SKM-1 (cell line): ENCODE measurements around the gene MARK2.

Source experiments
- DNase-seq: peaks from one replicate; lab custom pipeline; 2025; ENCODE audit not compliant: unreplicated experiment; lab: John Stamatoyannopoulos, UW

MARK2 gene

DNA sequence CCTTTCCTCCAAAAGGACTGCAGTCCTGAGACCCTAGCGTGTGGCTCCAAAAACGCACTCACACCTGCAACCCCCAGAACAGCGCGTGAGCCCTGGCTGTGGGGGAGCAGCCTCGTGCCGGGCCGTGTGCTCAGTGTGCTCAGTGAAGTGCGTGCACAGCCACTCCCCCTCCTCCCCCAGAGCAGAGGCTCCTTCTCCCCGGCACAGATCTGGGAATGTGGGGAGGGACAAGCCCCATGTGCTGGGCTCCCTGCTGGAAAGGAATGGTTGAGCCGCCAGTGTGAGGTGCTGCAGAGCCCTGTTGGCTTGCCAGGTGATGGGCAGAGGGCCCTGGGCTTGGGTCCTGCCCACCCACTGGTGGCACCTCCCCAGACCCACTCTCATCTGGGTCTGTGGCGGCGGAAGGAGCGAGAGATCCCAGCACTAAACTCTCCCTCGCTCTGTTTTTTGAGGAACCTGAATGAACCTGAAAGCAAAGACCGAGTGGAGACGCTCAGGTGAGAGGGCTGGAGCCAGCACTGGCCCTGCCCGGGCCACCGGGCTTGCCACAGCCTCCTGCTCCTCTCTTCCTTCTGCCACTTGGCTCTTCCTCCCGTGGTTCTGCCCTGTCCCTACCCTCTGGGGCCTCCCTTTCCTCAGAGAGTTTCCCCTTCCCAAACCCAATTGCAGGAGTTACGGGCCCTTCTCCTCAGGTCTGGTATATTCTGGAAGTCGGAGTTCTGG is 69.1 kb downstream of the MARK2 start:
- no peak for DNase-seq

- DNase-seq, result no peak
These were observed 69.9 kb downstream of the MARK2 start for GRCh38 chr11:63908631-63909401.

- no peak for DNase-seq
These were observed 70.9 kb downstream of the MARK2 start for GRCh38 chr11:63909591-63910506.

GRCh38 chr11:63910675-63911074 is 71.8 kb downstream of the MARK2 start:
- DNase-seq, result no peak

GRCh38 chr11:63911440-63911839 is 72.5 kb downstream of the MARK2 start:
- DNase-seq, result no peak

DNA sequence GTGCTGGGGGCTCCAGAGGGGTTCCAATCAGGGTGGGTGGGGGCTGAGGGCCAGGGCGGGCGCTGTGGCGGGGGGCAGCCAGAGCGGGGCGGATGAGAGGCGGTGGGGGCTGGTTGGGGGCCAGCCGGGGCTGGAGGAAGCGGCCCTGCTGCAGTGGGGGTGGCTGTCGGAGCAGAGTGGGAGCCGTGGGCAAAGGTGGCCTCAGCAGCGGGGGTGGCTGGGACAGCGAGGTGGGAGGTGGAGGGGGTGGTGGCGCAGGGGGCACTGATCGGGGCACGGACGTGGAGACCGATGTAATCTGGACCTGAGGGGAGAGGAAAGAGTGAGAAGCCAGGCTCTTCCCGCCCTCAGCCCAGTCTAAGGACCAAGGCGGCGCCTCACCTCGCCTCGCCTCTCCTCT is 73.0 kb downstream of the MARK2 start:
- DNase-seq, result no peak

DNA sequence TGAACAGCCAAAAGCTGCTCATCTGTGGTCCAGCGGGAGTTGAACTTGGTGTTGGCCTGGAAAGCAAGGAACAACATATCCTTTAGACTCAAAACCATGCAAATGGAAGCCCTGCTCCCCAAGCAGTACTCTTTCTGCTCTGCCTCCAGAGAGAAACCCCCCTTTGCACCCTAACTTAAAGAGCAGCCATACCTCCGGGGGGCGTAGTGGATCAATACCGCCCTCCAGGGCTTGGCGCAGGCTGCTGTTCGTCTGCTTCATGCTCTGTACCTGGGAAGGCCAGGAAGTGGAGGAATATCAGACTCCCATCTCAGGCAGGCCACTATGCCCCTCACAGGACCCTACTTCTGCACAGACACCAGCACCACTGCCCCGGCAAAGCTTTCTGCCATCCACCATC is 73.8 kb downstream of the MARK2 start:
- DNase-seq, result no peak

DNA sequence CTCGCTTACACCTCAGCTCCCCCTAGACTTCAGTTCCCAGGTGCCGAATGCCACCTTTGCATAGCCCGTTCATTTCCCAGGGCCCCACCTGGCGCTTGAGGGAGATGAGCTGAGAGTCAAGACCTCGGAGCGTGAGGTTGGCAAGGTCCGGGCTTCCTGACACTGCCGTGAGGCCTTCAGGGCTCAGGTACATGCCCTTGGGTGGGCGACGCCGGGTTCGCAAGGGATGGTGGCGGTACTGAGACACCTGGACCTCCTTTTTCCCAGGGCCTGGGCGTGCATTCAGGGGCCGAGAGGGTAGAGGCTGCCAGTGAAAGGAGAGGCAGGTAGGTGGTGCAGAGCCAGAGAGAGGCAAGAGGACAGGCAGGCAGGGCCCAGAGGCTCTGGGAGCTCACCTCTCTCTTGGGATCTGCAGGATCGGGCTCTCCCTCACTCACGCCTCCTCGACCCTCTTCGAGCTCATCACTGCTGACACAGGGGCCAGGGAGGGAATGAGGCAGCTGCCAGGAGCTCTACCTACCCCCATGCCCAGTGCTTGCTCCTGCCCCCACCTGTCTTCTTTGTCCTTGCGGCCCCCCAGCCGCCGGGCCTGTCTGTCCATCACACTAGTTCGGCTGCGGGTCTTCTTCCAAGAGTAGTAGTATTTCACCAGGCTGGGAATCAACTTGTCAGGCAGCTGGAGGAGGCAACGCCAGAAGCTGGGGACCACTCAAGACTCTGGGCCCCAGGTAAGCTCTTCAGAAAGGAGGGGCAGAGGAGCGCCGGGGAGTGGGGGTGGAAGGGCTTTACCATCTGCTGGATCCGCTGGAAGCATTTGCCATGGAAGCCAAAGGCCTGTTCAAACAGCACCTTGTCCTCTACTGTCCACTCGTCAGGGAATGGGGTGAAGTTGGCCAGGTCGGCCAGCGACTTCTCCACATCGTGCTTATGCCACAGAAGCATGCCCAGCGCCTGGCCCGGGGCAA is 75.2 kb downstream of the MARK2 start:
- DNase-seq, result no peak

DNA sequence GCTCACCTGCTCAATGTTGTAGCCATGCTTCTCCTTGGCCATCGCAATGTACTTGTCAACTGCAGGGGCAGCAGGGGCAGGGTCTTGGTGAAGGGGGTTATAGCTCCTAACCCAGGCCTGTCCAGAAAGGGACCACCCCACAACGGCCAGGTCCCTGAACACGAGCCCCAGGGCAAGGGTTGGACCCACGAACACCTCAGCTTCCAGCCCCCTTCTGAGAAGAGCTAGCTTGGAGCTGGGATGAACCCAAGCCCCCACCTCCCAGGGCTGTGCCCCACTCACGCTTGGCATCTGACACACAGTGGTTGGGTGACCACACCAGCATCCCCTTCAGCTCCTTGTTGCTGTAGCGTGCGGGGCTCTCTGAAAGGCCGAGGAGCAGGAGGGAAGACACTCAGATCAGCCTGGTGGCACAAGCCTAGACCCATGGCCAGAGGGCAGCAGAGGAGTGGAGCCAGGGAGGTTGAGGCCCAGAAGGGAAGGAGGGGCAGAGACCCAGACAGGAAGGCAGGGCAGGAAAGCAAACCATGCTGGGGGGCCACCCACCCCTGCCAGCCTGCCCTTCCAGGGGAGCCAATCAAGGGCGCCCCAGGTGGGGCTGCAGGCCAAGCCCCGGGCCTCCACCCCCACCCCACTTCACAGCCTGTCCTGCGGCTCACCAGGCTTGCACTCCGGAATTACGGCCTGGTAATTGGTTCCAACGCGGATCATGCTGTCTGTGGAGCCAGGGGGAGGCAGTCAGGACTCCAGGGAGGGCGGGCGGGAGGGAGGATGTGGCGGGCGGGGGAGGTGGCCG is 76.2 kb downstream of the MARK2 start:
- no peak for DNase-seq

DNA sequence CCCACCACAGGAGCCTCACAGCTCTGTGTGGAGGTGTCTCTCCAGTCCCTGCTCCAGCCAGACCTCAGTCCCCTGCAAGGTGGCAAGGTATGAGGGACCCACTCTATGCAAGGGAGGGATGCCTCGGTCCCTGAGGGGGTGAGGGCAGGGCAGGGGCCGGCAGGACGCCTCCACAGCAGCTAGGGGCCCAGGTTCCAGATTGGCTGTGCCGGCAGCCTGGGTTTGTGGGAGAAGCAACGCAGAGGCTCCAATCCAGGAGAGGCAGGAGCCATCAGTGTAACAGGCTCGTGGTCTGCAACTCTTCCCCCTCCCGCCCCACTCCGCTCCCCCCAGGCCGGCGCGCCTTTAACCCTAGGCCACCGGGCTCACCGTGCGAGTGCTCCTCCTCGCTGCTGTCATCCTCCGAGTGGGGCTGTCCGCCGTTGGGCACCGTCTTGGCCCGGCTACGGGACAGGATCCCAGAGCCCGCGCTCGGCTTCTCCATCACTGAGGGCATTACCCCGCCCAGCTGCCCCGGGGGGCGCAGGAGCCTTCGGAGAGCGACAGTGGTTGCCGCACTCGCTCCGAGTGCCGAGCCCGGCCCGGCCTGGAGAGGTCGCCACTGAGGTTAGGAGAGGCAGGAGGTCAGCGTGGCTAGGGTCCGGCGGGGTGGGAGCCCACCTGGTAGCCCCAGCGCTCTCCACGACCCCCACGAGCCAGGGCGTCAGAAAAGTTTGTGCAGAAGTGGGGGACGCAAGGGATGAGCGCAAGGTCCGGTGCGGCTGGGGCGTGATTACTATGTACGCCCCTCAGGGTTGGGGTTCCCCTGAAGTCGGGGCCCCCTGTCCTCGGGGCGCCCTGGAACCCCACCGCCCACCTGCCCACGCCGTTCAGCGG is 77.3 kb downstream of the MARK2 start:
- DNase-seq, result no peak

DNA sequence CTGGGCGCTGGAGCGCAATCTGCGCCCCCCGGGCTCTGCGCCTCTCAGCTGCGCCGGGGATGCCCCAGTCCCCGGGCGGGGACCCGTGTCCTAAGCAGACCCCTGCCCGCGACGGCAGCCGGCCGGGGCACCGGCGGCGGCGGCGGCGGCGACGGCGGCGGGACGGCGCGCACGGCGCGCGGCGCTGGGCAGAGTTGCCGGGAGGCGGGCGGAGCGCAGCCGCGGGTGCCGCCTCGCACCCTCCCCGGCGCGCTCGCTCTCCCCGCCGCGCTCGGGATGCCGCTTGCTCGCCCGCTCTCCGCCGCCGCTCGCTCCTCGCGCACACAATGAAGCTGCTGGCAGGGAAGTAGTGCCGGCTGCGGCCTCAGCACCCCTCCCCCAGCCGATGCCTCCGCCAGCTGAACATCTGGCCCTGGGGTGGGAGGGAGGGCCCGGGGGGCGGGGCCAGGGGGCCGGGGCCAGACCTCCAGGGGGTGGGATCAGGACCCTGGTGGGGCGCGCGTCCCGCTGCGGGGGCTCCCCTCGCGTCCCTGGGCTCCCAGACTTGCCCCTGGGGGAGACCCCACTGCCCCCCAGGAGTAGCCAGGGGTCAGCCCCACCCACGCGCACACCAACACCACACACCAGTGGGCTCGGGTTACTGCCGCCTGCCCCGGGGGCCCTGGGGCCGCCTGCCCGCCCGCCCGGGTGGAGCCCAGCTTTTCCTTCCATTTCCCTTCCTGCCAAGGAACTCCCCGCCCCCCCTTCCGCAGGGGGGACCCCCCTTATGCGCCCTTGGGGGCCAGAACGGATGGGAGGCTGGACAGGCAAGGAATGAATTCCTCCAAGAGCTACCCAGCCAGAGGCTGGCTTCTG is 78.2 kb downstream of the MARK2 start, which contains the start of gene RCOR2:
Gene RCOR2 (minus strand): TSS at position 328 of the 855 bp plus-strand sequence. CDS start 708 bp downstream, outside the sequence.
- no peak for DNase-seq

GRCh38 chr11:63917692-63918506 is 79.0 kb downstream of the MARK2 start:
- no peak for DNase-seq

GRCh38 chr11:63918507-63919191 is 79.7 kb downstream of the MARK2 start:
- no peak for DNase-seq

- DNase-seq, result no peak
These were observed 80.6 kb downstream of the MARK2 start for GRCh38 chr11:63919267-63920125.
